Osteocyte (in vitro differentiated cells): ENCODE data around the gene EPHA3. TPM values are rescaled to one million over a fixed set of nuclear protein-coding genes. Genes with fewer than 3 reads are reported as not detected.
A peak's percentile ranks its signal among the peaks of the same experiment; 100 is the strongest.

Experiments used
- DNase-seq: peaks from one replicate; pipeline ENCODE4 v3.0.0; 2021; ENCODE audit warnings: mixed read lengths; ENCODE audit not compliant: unreplicated experiment; ENCODE audit errors: extremely low spot score
- H3K27ac Mint-ChIP-seq: one replicate; pipeline ENCODE4 v1.8.0; 2021; ENCODE audit warnings: mild to moderate bottlenecking, mixed read lengths; ENCODE audit not compliant: unreplicated experiment
- H3K27me3 Mint-ChIP-seq: one replicate; pipeline ENCODE4 v1.8.0; 2021; ENCODE audit warnings: mixed read lengths; ENCODE audit not compliant: unreplicated experiment
- H3K36me3 Mint-ChIP-seq: one replicate; pipeline ENCODE4 v1.8.0; 2021; ENCODE audit warnings: mixed read lengths; ENCODE audit not compliant: unreplicated experiment
- H3K4me1 Mint-ChIP-seq: one replicate; pipeline ENCODE4 v1.8.0; 2021; ENCODE audit warnings: mixed read lengths; ENCODE audit not compliant: unreplicated experiment
- H3K4me3 Mint-ChIP-seq: one replicate; pipeline ENCODE4 v1.8.0; 2021; ENCODE audit warnings: mild to moderate bottlenecking, moderate library complexity, mixed read lengths; ENCODE audit not compliant: unreplicated experiment
- H3K9me3 Mint-ChIP-seq: one replicate; pipeline ENCODE4 v1.8.0; 2021; ENCODE audit warnings: mixed read lengths; ENCODE audit not compliant: unreplicated experiment
- CTCF ChIP-seq: fragments of 200-600 bp; sonication (generic); IDR thresholded peaks from 2 replicates; pipeline ENCODE4 v1.5.0; 2021; ENCODE audit warnings: antibody characterized with exemption, mild to moderate bottlenecking, moderate library complexity
- total RNA-seq: library from RNA; stranded (reverse); gene quantifications from 2 replicates; pipeline ENCODE4 v1.2.1, GENCODE V29; 2021

The EPHA3 gene
- total RNA-seq, 1 donor from 2014 or later: 0.94 TPM

- Mint-ChIP-seq H3K4me1 (peaks cover 3% of the 10 kb centered on the region), H3K4me3 (no peak overlapping the region), H3K9me3 (no peaks in the 10 kb centered on the region), H3K27me3 (peaks cover 5% of the 10 kb centered on the region), H3K36me3 (no peaks in the 10 kb centered on the region), H3K27ac (no peak overlapping the region)
- DNase-seq: no peak
- TF ChIP-seq CTCF: no peak
These were observed 6.2 kb upstream of the EPHA3 start for GRCh38 chr3:89101251-89101650.

- Mint-ChIP-seq H3K27ac (no peak overlapping the region), H3K9me3 (no peaks in the 10 kb centered on the region), H3K4me1 (peaks cover 5% of the 10 kb centered on the region), H3K4me3 (no peak overlapping the region), H3K36me3 (no peaks in the 10 kb centered on the region), H3K27me3 (peaks cover 12% of the 10 kb centered on the region)
- DNase-seq: no peak
- TF ChIP-seq CTCF: no peak
These were observed 5.5 kb upstream of the EPHA3 start for GRCh38 chr3:89101921-89102320.

GRCh38 chr3:89104499-89104898 is 2.9 kb upstream of the EPHA3 start:
- no peak overlapping the region for H3K4me3 Mint-ChIP-seq
- no peak for TF ChIP-seq CTCF
- H3K36me3 Mint-ChIP-seq: no peaks in the 10 kb centered on the region
- H3K9me3 Mint-ChIP-seq: no peaks in the 10 kb centered on the region
- DNase-seq: no peak
- H3K27me3 Mint-ChIP-seq: peaks cover 30% of the 10 kb centered on the region
- H3K4me1 Mint-ChIP-seq: peaks cover 13% of the 10 kb centered on the region
- H3K27ac Mint-ChIP-seq: no peak overlapping the region

GRCh38 chr3:89105503-89105902 is 1.9 kb upstream of the EPHA3 start:
- Mint-ChIP-seq H3K9me3 (no peaks in the 10 kb centered on the region), H3K36me3 (no peaks in the 10 kb centered on the region)

GRCh38 chr3:89108291-89108550 is 800 bp downstream of the EPHA3 start:
- no peak for DNase-seq
- H3K4me3 Mint-ChIP-seq: peak overlapping the region; percentile 78
- H3K9me3 Mint-ChIP-seq: no peaks in the 10 kb centered on the region
- no peak for TF ChIP-seq CTCF
- H3K27ac Mint-ChIP-seq: no peak overlapping the region
- H3K4me1 Mint-ChIP-seq: peaks cover 13% of the 10 kb centered on the region
- no peaks in the 10 kb centered on the region for H3K36me3 Mint-ChIP-seq
- peaks cover 49% of the 10 kb centered on the region for H3K27me3 Mint-ChIP-seq

More at GRCh38 chr3:89105503-89105902, 1.9 kb upstream of the EPHA3 start:
- H3K4me3 Mint-ChIP-seq: no peak overlapping the region
- DNase-seq: no peak
- H3K27me3 Mint-ChIP-seq: peaks cover 38% of the 10 kb centered on the region
- H3K4me1 Mint-ChIP-seq: peaks cover 13% of the 10 kb centered on the region
- H3K27ac Mint-ChIP-seq: no peak overlapping the region
- TF ChIP-seq CTCF: no peak
